ENCODE results near the gene RNFT2. TPM values are rescaled to one million over a fixed set of nuclear protein-coding genes. Genes with fewer than 3 reads are reported as not detected.
"Not testable (repeated sequence)": the region's sequence is repeated elsewhere in the genome, so short reads cannot be mapped to it uniquely, and the experiment has no call there.

The RNFT2 gene
- total RNA-seq, 1 experiment from 2014 or later: 5.3 TPM

GRCh38 chr12:116779597-116779996 lies 41.5 kb downstream of the RNFT2 start:
- in situ Hi-C loops (cut with HindIII; ENCODE audit: low sequenced_read_pairs): no loop called here
- no peak for DNase-seq (ENCODE audit: low spot score)

DNA sequence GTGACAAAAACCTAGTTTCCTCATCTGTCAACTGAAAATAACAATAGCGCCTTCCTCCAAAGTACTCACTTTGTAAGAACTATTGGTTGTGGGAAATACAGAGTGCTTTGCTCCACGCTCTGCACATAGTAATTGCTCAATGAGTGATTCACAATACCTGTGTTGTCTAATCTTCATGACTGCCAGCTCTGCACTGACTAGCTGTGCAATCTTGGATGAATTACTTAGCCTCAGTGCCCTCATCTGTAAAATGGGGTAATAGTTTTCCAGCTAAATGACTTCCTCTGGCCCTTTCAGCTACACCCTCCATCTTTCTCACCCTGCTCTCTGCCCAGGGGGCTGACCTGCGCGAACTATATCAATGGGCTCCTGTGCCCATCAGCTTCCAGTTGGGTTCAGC lies 42.8 kb downstream of the RNFT2 start:
- in situ Hi-C loops (cut with HindIII; ENCODE audit: low sequenced_read_pairs): no loop called here
- DNase-seq (ENCODE audit: low spot score): no peak

- in situ Hi-C loops (cut with HindIII; ENCODE audit: low sequenced_read_pairs): no loop called here
- no peak for DNase-seq (ENCODE audit: low spot score)
These were observed 45.6 kb downstream of the RNFT2 start for GRCh38 chr12:116783525-116784237.

DNA sequence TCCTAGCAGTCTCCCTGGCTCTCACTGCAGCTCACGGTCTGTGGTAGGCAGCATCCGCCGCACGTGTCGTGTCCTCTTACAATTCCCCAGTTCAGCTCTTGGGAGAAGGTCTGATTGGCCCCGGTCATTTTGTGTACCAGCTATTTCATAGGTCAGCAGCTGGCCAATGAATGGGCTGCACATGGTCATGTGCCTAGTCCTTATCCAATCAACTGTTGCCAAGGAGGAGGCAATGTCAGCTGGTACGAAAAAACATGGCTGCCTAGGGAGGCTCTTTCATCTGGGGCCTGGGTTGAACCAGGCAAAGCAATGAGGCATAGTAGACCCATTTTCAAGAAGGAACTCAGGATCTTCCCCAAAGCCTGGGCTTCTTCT lies 46.1 kb downstream of the RNFT2 start:
- DNase-seq (ENCODE audit: low spot score): no peak
- in situ Hi-C loops (cut with HindIII; ENCODE audit: low sequenced_read_pairs): no loop called here

GRCh38 chr12:116789562-116789961 lies 51.4 kb downstream of the RNFT2 start:
- DNase-seq (ENCODE audit: low spot score); in situ Hi-C loops (cut with HindIII; ENCODE audit: low sequenced_read_pairs): not testable (repeated sequence)

DNA sequence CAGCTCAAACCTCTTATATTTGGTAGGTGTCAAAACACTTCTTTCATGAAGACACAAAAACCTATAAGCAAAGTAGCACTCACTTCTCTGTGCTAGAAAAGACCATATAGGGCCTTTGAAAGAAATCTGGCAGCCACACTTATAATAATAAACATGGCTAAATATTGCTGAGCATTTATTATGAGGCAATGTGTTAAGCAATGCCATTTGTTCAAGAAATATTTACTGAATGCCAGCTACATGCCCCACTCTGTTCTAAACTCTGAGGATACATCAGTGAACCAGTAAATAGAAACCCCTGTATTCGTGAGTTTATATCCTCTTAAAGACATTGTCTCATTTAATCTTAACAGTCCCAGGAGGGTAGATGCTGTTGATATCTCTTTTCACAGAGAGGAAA lies 52.0 kb downstream of the RNFT2 start:
- in situ Hi-C loops (cut with HindIII; ENCODE audit: low sequenced_read_pairs): no loop called here

DNA sequence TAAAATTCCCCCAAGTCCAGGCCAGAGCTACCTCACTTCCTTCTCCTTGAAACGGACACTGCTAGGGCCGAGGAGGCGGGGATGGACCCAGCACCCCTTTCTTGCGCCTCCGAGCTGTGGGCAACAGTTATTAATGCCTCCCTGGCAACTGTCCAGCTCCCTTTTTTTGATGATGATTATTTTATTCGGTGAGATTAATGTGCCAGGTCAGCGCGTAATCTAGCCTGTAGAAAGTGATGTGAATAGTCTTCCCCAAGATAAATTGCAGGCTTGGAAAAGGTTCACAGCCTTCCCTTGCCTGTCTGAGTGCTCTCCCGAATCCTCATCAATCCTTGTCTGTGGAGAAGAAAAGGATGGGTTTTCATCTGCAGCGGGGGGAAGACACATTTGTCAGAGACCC lies 54.3 kb downstream of the RNFT2 start:
- in situ Hi-C loops (cut with HindIII; ENCODE audit: low sequenced_read_pairs): no loop called here
- DNase-seq (ENCODE audit: low spot score): no peak

More for the DNA sequence above, 52.0 kb downstream of the RNFT2 start:
- no peak for DNase-seq (ENCODE audit: low spot score)

DNA sequence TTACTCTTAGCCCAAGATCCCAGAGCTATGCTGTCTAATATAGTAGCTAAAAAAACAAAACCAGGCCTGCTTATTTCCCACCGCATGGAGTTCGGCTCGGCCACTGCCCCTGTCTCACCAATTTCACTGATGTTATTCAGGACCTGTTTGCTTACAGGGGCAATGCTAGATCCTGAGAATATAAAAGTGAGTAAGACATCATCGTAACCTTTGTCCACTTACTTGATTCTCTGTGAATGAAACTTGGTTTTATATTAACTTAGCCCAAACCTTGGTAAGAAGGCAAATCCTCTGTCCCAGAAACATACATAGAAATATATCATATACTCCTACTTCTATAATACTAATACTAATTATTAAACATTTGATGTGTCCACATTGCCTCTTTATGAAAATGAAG lies 56.6 kb downstream of the RNFT2 start:
- in situ Hi-C loops (cut with HindIII; ENCODE audit: low sequenced_read_pairs): no loop called here
- DNase-seq (ENCODE audit: low spot score): no peak

DNA sequence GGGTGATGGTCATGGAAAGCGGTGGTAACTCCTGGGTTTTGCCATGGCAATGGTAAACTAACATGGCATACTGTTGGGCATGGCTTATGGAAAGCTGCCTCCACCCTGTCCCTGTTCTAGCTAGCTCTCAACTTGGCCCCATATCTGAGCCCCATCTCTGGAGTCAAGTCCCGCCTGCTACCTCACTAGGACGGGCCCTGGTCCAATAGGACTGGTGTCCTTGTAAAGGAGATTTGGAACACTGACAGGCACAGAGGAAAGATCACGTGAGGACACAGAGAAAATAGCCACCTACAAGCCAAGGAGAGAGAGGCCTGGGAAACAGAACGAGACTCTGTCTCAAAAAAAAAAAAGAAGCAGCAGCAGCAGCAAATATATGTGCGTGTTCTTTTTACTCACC lies 59.8 kb downstream of the RNFT2 start:
- DNase-seq (ENCODE audit: low spot score): no peak
- in situ Hi-C loops (cut with HindIII; ENCODE audit: low sequenced_read_pairs): no loop called here

DNA sequence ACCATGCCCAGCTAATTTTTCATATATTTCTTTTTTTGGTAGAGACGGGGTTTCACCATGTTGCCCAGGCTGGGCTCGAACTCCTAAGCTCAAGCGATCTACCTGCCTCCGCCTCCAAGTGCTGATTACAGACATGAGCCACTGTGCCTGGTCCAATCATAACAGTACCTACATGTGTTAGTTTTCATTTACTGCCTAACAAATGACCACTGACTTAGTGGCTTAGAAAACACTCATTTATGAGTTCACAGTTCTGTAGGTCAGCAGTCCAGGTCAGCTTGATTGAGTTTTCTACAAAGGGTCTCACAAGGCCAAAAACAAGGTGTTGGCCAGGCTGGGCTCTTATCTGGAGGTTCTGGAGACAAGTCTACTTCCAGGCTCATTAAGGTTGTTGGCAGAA lies 60.6 kb downstream of the RNFT2 start:
- DNase-seq (ENCODE audit: low spot score): no peak
- in situ Hi-C loops (cut with HindIII; ENCODE audit: low sequenced_read_pairs): no loop called here

GRCh38 chr12:116799955-116800354 lies 61.8 kb downstream of the RNFT2 start:
- no peak for DNase-seq (ENCODE audit: low spot score)

GRCh38 chr12:116800918-116801317 lies 62.8 kb downstream of the RNFT2 start:
- no peak for DNase-seq (ENCODE audit: low spot score)
- in situ Hi-C loops (cut with HindIII; ENCODE audit: low sequenced_read_pairs): no loop called here

More at GRCh38 chr12:116799955-116800354, 61.8 kb downstream of the RNFT2 start:
- in situ Hi-C loops (cut with HindIII; ENCODE audit: low sequenced_read_pairs): no loop called here

- DNase-seq (ENCODE audit: low spot score): no peak
- in situ Hi-C loops (cut with HindIII; ENCODE audit: low sequenced_read_pairs): no loop called here
These were observed 63.9 kb downstream of the RNFT2 start for GRCh38 chr12:116802018-116802417.

- in situ Hi-C loops (cut with HindIII; ENCODE audit: low sequenced_read_pairs): no loop called here
- DNase-seq (ENCODE audit: low spot score): no peak
These were observed 65.1 kb downstream of the RNFT2 start for GRCh38 chr12:116803013-116803736.

- in situ Hi-C loops (cut with HindIII; ENCODE audit: low sequenced_read_pairs): no loop called here
- DNase-seq (ENCODE audit: low spot score): no peak
These were observed 65.9 kb downstream of the RNFT2 start for GRCh38 chr12:116804051-116804450.

GRCh38 chr12:116806845-116807440 lies 68.8 kb downstream of the RNFT2 start:
- in situ Hi-C loops (cut with HindIII; ENCODE audit: low sequenced_read_pairs): no loop called here
- no peak for DNase-seq (ENCODE audit: low spot score)

DNA sequence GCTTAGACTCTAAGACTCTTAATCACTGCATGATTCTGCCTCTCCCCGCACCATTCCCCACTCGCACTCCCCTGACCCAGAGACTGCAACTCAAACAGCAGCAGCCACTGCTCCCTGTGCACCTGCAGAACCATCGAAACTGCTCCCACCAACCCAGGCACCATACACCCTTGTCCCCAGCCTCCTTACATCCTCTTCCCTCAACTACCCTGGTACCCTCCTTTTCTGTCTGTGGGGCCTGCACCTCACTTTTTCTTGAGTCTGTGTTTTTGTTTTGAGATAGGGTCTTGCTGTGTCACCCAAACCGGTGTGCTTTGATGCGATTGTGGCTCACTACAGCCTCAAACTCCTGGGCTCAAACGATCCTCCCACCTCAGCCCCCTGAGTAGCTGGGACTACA lies 69.4 kb downstream of the RNFT2 start:
- DNase-seq (ENCODE audit: low spot score): no peak
- in situ Hi-C loops (cut with HindIII; ENCODE audit: low sequenced_read_pairs): no loop called here

GRCh38 chr12:116808113-116809105 lies 70.3 kb downstream of the RNFT2 start:
- in situ Hi-C loops (cut with HindIII; ENCODE audit: low sequenced_read_pairs): no loop called here
- DNase-seq (ENCODE audit: low spot score): no peak

DNA sequence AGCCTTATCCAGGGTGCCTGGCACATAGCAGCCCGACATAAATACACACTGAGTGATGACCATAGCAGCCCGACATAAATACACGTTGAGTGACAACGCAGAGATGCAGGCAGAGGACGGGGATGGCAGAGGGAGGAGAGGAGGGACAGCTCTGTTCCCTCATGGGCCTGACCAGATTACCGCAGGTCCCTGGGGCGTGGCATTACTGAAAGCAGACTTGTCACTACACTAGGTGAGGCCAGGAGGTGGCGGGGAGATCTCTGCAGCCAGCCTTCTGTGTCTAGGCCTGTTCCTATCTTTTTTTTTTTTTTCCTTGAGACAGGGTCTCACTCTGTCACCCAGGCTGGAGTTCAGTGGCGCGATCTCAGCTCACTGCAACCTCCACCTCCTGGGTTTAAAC lies 74.1 kb downstream of the RNFT2 start:
- no peak for DNase-seq (ENCODE audit: low spot score)
- in situ Hi-C loops (cut with HindIII; ENCODE audit: low sequenced_read_pairs): no loop called here

Measured in G401 (cell line).